ENCODE measurements around the gene DCAF10.
A peak's percentile ranks its signal among the peaks of the same experiment; 100 is the strongest.
"Not testable (repeated sequence)": the region's sequence is repeated elsewhere in the genome, so short reads cannot be mapped to it uniquely, and the experiment has no call there.

DCAF10 gene, protein sequence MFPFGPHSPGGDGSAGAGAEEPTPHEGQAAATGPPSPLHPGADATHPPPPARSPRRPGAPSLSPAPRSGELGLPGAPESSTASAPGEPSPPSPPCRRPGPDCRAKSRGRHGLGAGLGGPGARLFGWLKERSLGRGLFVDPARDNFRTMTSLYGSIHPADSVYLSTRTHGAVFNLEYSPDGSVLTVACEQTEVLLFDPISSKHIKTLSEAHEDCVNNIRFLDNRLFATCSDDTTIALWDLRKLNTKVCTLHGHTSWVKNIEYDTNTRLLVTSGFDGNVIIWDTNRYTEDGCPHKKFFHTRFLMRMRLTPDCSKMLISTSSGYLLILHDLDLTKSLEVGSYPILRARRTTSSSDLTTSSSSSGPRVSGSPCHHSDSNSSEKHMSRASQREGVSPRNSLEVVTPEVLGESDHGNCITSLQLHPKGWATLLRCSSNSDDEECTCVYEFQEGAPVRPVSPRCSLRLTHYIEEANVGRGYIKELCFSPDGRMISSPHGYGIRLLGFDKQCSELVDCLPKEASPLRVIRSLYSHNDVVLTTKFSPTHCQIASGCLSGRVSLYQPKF

DNA sequence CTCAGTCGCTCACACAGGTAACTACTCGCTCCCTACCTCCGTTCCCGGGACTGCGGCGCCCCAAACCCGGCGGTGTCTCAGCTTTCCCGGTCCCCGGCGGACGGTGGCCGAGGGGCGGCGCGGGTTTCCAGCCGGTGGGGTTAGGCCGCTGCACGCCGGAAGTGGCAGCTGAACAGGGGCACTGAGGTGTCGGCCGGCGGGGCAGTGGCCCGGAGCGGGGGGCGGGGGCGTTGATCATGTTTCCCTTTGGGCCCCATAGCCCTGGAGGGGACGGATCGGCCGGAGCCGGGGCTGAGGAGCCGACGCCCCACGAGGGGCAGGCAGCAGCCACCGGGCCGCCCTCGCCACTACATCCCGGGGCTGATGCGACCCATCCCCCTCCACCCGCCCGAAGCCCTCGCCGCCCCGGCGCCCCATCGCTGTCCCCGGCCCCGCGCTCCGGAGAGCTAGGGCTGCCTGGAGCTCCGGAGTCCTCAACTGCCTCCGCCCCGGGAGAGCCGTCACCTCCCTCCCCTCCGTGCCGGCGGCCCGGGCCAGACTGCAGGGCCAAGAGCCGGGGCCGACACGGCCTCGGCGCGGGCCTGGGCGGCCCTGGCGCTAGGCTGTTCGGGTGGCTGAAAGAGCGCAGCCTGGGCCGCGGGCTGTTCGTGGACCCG, at the start of gene DCAF10:
DCAF10 (plus strand) TSS at position 167 of the 656 bp plus-strand sequence; CDS start at position 237, 70 bp downstream.
- peak; percentile 31 to 85 for DNase-seq (ENCODE audit: low read depth in 1 of 2, low spot score in 1 of 2)
- no peak for TF ChIP-seq JUND (IDR thresholded peaks at IDR 0.05; ENCODE audit: low read depth)
- in situ Hi-C loops (cut with HindIII; ENCODE audit: low pct_unique_long_range_greater_than_20kb, low sequenced_read_pairs): no loop called here

DNA sequence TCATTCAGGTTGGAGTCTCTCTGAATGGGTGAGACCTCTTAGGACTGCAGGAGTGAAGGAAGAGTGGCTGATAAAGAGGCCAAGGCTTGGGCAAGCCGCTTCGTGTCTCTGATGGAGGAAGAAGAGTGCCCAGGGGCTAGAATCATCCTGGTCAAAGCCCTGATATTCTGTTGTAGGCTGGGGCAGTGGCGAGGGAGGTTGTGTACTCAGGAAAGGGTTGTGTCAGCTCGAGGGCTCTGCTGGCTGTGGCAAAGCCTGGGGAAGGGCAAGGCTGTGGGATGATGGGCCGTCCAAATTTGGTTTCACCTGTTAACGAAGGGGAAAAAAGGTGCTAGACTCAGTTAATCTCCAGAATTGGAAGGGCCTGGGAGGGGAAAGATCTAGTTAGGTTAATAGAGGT, 49.4 kb upstream of the DCAF10 start:
- DNase-seq (ENCODE audit: low read depth in 1 of 2, low spot score in 1 of 2): no peak
- in situ Hi-C loops (cut with HindIII; ENCODE audit: low pct_unique_long_range_greater_than_20kb, low sequenced_read_pairs): no loop called here
- TF ChIP-seq JUND (IDR thresholded peaks at IDR 0.05; ENCODE audit: low read depth): no peak

DNA sequence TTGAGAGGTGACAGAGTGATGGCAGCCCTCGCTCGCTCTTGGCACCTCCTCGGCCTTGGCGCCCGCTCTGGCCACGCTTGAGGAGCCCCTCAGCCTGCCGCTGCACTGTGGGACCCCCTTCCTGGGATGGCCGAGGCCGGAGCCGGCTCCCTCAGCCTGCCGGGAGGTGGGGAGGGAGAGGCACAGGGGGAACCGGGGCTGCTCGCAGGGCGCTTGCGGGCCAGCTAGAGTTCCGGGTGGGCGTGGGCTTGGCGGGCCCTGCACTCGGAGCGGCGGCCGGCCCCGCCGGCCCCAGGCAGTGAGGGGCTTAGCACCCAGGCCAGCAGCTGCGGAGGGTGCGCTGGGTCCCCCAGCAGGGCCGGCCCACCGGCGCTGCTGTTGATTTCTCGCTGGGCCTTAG, 48.9 kb upstream of the DCAF10 start:
- DNase-seq (ENCODE audit: low read depth in 1 of 2, low spot score in 1 of 2); in situ Hi-C loops (cut with HindIII; ENCODE audit: low pct_unique_long_range_greater_than_20kb, low sequenced_read_pairs): not testable (repeated sequence)

DNA sequence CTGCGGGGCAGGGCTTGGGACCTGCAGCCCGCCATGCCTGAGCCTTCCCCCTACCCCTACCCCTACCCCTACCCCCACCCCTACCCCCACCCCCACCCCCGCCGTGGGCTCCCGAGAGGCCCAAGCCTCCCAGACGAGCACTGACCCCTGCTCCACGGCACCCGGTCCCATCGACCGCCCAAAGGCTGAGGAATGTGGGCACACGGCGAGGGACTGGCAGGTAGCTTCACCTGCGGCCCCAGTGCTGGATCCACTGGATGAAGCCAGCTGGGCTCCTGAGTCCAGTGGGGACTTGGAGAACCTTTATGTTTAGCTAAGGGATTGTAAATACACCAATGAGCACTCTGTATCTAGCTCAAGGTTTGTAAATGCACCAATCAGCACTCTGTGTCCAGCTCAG, 48.5 kb upstream of the DCAF10 start:
- DNase-seq (ENCODE audit: low read depth in 1 of 2, low spot score in 1 of 2); in situ Hi-C loops (cut with HindIII; ENCODE audit: low pct_unique_long_range_greater_than_20kb, low sequenced_read_pairs): not testable (repeated sequence)

DNA sequence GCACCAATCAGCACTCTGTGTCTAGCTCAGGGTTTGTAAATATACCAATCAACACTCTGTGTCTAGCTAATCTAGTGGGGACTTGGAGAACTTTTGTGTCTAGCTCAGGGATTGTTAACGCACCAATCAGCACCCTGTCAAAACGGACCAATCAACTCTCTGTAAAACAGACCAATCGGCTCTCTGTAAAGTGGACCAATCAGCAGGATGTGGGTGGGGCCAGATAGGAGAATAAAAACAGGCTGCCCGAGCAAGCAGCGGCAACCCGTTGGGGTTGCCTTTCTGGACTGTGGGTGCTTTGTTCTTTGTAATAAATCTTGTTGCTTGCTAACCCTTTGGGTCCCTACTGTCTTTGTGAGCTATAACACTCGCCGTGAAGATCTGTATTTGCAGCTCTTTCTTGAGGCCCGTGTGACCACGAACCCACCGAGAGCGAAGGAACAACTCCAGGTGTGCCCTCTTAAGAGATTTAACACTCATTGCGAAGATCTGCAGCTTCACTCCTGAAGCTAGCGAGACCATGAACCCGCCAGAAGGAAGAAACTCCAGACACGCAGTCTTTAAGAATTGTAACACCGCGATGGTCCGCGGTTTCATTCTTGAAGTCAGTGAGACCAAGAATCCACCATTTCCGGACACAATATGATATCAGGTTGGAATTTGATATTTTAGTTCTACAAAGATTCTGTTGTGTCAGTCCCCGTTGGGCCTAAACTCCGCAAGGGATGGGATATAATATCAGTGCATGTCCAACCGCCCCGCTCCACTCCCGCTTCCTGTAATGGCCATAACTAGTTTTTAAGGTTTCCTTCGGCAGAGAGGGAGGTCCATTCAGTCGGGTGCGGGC, 47.7 kb upstream of the DCAF10 start:
- no peak for DNase-seq (ENCODE audit: low read depth in 1 of 2, low spot score in 1 of 2)
- no peak for TF ChIP-seq JUND (IDR thresholded peaks at IDR 0.05; ENCODE audit: low read depth)
- in situ Hi-C loops (cut with HindIII; ENCODE audit: low pct_unique_long_range_greater_than_20kb, low sequenced_read_pairs): no loop called here

DNA sequence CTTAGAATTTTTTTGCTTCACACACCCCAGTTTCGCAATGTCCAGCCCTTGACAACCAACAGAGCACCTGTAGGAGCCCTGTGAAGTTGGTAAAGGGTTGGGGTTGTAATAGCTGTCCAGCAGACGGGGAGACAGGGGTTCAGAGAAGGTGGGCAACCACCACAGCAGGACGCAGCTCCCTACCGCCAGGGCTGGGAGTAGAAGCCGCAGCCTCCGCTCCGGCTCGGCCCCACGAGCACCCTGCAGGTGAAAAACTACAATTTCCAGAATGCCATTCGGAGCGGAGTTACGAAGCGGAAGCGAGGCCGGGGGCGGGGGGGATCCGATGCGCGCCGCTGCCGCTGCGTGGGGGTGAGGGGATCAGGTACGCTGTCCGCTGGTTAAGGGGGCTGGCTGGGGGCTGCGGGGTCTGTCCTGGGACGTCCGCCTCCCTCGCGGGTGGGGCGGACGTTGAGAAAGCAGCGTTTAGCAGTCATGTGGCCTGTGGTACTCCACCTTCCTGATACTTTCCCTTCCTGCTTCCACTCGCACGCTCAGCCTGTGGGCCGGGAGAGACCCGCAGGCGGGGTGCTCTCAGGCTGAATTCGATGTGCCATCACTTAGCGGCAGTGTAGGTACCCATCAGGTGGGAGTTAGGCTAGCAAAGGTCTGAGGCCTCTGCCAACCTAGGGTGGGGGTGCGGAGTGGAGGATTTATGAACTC, 47.0 kb upstream of the DCAF10 start, which contains the start of gene TRMT10B:
TRMT10B (plus strand) TSS at position 317 of the 702 bp plus-strand sequence. CDS start 8,127 bp downstream, outside the sequence.
- in situ Hi-C loops (cut with HindIII; ENCODE audit: low pct_unique_long_range_greater_than_20kb, low sequenced_read_pairs): no loop called here
- DNase-seq (ENCODE audit: low read depth in 1 of 2, low spot score in 1 of 2): peak; percentile 64 to 81
- no peak for TF ChIP-seq JUND (IDR thresholded peaks at IDR 0.05; ENCODE audit: low read depth)

DNA sequence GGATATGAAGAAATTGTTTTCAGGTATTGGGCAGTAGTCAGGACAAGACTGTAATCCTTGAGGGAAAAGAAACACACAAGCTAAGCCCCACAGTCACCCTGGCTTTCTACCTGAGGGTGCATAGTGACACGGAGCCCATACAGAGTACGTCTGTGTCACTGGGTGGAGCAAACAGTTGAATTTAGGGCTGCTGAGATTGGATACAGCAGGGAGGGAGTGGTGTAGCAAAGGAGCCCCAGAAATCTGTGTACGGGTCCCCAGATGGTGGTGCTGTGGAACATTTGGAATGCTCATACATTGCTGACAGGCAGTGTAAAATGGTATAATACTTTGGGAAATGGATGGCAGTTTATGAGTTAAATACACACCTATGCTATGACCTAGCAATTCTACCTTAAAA, 41.9 kb upstream of the DCAF10 start:
- TF ChIP-seq JUND (IDR thresholded peaks at IDR 0.05; ENCODE audit: low read depth): no peak
- DNase-seq (ENCODE audit: low read depth in 1 of 2, low spot score in 1 of 2): no peak
- in situ Hi-C loops (cut with HindIII; ENCODE audit: low pct_unique_long_range_greater_than_20kb, low sequenced_read_pairs): no loop called here

DNA sequence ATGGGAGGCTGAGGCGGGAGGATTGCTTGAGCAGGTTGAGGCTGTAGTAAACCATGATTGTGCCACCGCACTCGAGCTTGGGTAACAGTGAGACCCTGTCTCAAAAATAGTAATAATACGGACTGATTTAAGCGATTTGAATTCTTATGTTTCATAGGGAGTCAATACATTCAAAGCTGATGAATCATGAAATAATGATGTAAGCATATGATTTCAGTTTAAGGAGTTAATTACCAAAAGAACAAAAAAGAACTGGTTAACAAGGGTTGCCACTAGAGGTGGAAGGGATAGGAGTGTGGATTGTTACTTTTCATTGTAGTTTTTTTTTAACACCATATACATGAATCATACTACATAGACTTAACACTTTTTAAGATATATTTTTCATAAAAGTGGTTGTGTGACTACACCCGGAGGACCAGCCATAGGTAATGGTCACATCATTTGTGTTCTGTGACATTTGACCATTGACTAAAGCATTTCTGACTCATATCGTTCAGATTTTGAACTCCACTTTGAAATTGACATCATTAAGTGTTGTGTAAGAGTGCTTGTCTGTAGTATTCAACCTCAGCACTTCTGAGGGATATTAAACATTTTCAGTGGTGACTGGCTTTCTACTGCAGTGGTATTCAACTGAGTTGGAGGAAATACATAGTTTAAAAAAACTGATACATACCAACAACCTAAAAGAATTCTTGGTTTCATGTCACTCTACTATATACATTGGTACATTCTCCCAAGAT, 40.0 kb upstream of the DCAF10 start:
- in situ Hi-C loops (cut with HindIII; ENCODE audit: low pct_unique_long_range_greater_than_20kb, low sequenced_read_pairs): no loop called here
- no peak for DNase-seq (ENCODE audit: low read depth in 1 of 2, low spot score in 1 of 2)

DNA sequence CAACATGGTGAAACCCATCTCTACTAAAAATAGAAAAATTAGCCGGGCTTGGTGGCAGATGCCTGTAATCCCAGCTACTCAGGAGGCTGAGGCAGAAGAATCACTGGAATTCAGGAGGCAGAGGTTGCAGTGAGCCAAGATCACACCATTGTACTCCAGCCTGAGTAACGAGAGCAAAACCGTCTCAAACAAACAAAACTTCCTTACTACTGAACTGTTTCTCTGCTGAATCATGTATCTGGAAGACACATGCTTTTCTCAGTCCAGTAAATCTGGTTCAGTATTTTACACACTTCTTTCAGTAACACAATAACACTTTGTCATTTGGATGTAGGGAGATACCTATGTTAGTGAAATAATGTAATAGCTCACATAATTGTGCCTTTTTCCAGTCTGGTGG, 39.1 kb upstream of the DCAF10 start:
- no peak for TF ChIP-seq JUND (IDR thresholded peaks at IDR 0.05; ENCODE audit: low read depth)
- no peak for DNase-seq (ENCODE audit: low read depth in 1 of 2, low spot score in 1 of 2)
- in situ Hi-C loops (cut with HindIII; ENCODE audit: low pct_unique_long_range_greater_than_20kb, low sequenced_read_pairs): no loop called here

More for the DNA sequence above, 40.0 kb upstream of the DCAF10 start:
- no peak for TF ChIP-seq JUND (IDR thresholded peaks at IDR 0.05; ENCODE audit: low read depth)

DNA sequence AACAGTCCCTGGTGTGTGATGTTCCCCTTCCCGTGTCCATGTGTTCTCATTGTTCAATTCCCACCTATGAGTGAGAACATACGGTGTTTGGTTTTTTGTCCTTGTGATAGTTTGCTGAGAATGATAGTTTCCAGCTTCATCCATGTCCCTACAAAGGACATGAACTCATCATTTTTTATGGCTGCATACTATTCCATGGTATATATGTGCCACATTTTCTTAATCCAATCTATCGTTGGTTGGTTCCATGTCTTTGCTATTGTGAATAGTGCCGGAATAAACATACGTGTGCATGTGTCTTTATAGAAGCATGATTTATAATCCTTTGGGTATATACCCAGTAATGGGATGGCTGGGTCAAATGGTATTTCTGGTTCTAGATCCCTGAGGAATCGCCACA, 35.3 kb upstream of the DCAF10 start:
- in situ Hi-C loops (cut with HindIII; ENCODE audit: low pct_unique_long_range_greater_than_20kb, low sequenced_read_pairs); DNase-seq (ENCODE audit: low read depth in 1 of 2, low spot score in 1 of 2): not testable (repeated sequence)

DNA sequence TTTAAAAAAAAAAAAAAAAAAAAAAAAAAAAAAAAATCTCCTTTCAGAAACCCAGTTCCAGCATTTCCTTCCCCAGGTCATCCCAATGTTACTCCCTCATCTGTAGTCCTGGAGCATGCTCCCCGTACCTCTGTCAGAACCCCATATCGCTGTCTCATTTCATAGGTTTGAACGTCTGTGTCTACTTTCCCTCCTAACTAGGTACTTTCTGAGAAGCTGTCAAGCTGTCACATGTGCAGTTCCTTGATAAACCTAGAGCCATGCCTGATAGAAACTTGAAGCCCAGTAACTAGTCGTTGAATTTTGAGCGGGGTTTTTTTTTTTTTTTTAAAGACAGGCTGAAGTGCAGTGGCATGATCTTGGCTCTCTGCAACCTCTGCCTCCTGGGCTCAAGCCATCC, 31.3 kb upstream of the DCAF10 start:
- in situ Hi-C loops (cut with HindIII; ENCODE audit: low pct_unique_long_range_greater_than_20kb, low sequenced_read_pairs): no loop called here
- TF ChIP-seq JUND (IDR thresholded peaks at IDR 0.05; ENCODE audit: low read depth): no peak
- DNase-seq (ENCODE audit: low read depth in 1 of 2, low spot score in 1 of 2): no peak

All from T47D (cell line).